Gastroesophageal sphincter (tissue), 3 donors: ENCODE measurements around the gene UGT1A5.

Experiments
- CTCF ChIP-seq, 4 experiments: fragments of 200-600 bp in 2 of 4; fragments of 450-650 bp in 2 of 4; sonication (generic) in 1 of 4; IDR thresholded peaks; one replicate each; pipeline ENCODE4 v1.5.1; 2017 to 2019; ENCODE audit warnings: antibody characterized with exemption in 4 of 4, mild to moderate bottlenecking in 2 of 4, moderate library complexity in 2 of 4
- EP300 ChIP-seq: sonication (generic); formaldehyde crosslinking; IDR thresholded peaks from one replicate; pipeline ENCODE4 v1.6.1; 2017; ENCODE audit warnings: antibody characterized with exemption, mild to moderate bottlenecking
- POLR2A ChIP-seq, 2 donors: fragments of 450-650 bp; IDR thresholded peaks; one replicate each; pipeline ENCODE4 v1.6.1; 2017; ENCODE audit warnings: antibody characterized with exemption in 2 of 2, mild to moderate bottlenecking in 2 of 2, moderate library complexity in 1 of 2

GRCh38 chr2:233778030-233778429 lies 65.3 kb downstream of the UGT1A5 start, which contains the start of gene MROH2A:
- TF ChIP-seq POLR2A (IDR thresholded peaks at IDR 0.05) (no peak), CTCF (IDR thresholded peaks at IDR 0.05) (no peak), EP300 (no peak)
